BJ (cell line): ENCODE results near the gene SLC25A18. TPM values are rescaled to one million over a fixed set of nuclear protein-coding genes. Genes with fewer than 3 reads are reported as not detected.
"Not testable (repeated sequence)": the region's sequence is repeated elsewhere in the genome, so short reads cannot be mapped to it uniquely, and the experiment has no call there.

Experiments used
- CTCF ChIA-PET: fragments of 350-600 bp; formaldehyde crosslinking; extraction: SDS; loops from one replicate; lab custom pipeline; 2021; ENCODE audit warnings: antibody characterized with exemption, inconsistent platforms; lab: Yijun Ruan, JAX
- POLR2A ChIA-PET: fragments of 300-600 bp; sonication (Branson Sonifier 250); formaldehyde crosslinking; extraction: SDS; loops from one replicate; lab custom pipeline; 2021; ENCODE audit warnings: antibody characterized with exemption; lab: Charles Lee
- DNase-seq: peaks from one replicate; pipeline ENCODE4 v3.0.0-alpha.2; 2011; ENCODE audit warnings: low read depth
- H3K27me3 ChIP-seq: 2 replicates; pipeline ENCODE4 v1.6.0; 2011; ENCODE audit warnings: low read length; ENCODE audit not compliant: control insufficient read depth, insufficient read depth
- H3K36me3 ChIP-seq: 2 replicates; pipeline ENCODE4 v1.5.1; 2011; ENCODE audit warnings: low read length; ENCODE audit not compliant: control insufficient read depth, insufficient read depth
- H3K4me3 ChIP-seq: 2 replicates; pipeline ENCODE4 v1.5.1; 2011; ENCODE audit warnings: low read depth, mild to moderate bottlenecking, control low read depth, low read length
- CTCF ChIP-seq: IDR thresholded peaks from 2 replicates; pipeline ENCODE4 v1.5.1; 2011; ENCODE audit warnings: low read depth, mild to moderate bottlenecking, control low read depth, inconsistent platforms, low read length, moderate library complexity; ENCODE audit not compliant: insufficient read depth
- polyA plus RNA-seq: library from polyadenylated mRNA; depleted of rRNA; stranded (reverse); fragments of >200 nt; gene quantifications from 2 replicates; pipeline ENCODE4 v1.2.3, GENCODE V29; 2011

SLC25A18 gene
- polyA plus RNA-seq, 1 experiment, result 0.07 TPM

GRCh38 chr22:17634696-17635095 lies 71.4 kb downstream of the SLC25A18 start:
- Histone ChIP-seq H3K27me3 (no peaks in the 10 kb centered on the region), H3K4me3 (no peak overlapping the region), H3K36me3 (no peaks in the 10 kb centered on the region)
- TF ChIP-seq CTCF, result no peak
- ChIA-PET POLR2A (no interaction called here), CTCF (no interaction called here)
- DNase-seq, result no peak

- H3K36me3 ChIP-seq, POLR2A ChIA-PET, H3K4me3 ChIP-seq, DNase-seq, H3K27me3 ChIP-seq: not testable (repeated sequence)
- CTCF ChIA-PET, result interaction anchor here (0.6 to 0.7 kb wide), 2 partner anchors 58 to 1507 kb away, joined by 3 to 4 read pairs; no protein-coding TSS in a partner anchor
Measured at GRCh38 chr22:17636850-17637249, 73.6 kb downstream of the SLC25A18 start.

- ChIA-PET POLR2A (no interaction called here), CTCF (no interaction called here)
- no peak for DNase-seq
- no peaks in the 10 kb centered on the region for H3K27me3 ChIP-seq
- H3K4me3 ChIP-seq, result peak overlapping the region; percentile 94
- no peak for TF ChIP-seq CTCF
- H3K36me3 ChIP-seq, result no peaks in the 10 kb centered on the region
Measured at GRCh38 chr22:17637490-17638181, 74.3 kb downstream of the SLC25A18 start.

- Histone ChIP-seq H3K4me3 (peak overlapping the region; percentile 94), H3K27me3 (no peaks in the 10 kb centered on the region), H3K36me3 (no peaks in the 10 kb centered on the region)
- CTCF ChIA-PET, result interaction anchor here (1.0 kb wide), 1 partner anchor 11 kb away, joined by 3 read pairs; no protein-coding TSS in a partner anchor
- no peak for DNase-seq
- POLR2A ChIA-PET, result no interaction called here
- TF ChIP-seq CTCF, result 0 out of 2 replicates have a peak, but pooled peaks have one; percentile 11
Measured at GRCh38 chr22:17638182-17638431, 74.8 kb downstream of the SLC25A18 start.

- peak; percentile 3; the same call in 1 of the 2 replicates for TF ChIP-seq CTCF
- ChIA-PET CTCF (interaction anchor here (0.7 to 1.2 kb wide), 4 partner anchors 9 to 364 kb away, joined by 3 read pairs; no protein-coding TSS in a partner anchor), POLR2A (no interaction called here)
- H3K27me3 ChIP-seq, result no peaks in the 10 kb centered on the region
- peak within 1 kb of the TSS; percentile 94 for H3K4me3 ChIP-seq
- no peaks in the 10 kb centered on the region for H3K36me3 ChIP-seq
- DNase-seq, result no peak
Measured at GRCh38 chr22:17638432-17639246, 75.3 kb downstream of the SLC25A18 start, which contains the start of gene BCL2L13. Gene BCL2L13, plus strand, starts transcription at chr22:17638757. Its CDS starts 16,955 bp downstream, at chr22:17655712.
